Measurements from ENCODE around the gene ANKRD12.

DNA sequence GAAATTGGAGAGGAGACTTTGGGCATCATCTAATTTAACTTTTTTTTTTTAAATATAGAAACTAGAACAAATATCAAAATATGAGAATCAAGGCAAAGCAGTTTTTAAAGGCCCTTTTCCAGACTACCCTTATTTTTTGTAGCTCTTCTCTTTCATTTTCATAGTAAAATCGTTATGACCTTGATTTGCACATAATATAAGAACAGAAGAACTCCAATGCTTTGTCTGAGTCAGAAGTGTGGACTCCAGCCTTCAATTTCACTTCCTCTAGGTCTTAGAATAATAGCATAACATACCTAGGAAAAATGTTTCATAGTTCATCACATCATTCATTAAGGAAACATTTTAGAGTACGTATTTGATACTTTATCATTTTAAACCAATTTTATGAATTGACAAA, 74.4 kb downstream of the ANKRD12 start:
- TF ChIP-seq, protein P1, sequence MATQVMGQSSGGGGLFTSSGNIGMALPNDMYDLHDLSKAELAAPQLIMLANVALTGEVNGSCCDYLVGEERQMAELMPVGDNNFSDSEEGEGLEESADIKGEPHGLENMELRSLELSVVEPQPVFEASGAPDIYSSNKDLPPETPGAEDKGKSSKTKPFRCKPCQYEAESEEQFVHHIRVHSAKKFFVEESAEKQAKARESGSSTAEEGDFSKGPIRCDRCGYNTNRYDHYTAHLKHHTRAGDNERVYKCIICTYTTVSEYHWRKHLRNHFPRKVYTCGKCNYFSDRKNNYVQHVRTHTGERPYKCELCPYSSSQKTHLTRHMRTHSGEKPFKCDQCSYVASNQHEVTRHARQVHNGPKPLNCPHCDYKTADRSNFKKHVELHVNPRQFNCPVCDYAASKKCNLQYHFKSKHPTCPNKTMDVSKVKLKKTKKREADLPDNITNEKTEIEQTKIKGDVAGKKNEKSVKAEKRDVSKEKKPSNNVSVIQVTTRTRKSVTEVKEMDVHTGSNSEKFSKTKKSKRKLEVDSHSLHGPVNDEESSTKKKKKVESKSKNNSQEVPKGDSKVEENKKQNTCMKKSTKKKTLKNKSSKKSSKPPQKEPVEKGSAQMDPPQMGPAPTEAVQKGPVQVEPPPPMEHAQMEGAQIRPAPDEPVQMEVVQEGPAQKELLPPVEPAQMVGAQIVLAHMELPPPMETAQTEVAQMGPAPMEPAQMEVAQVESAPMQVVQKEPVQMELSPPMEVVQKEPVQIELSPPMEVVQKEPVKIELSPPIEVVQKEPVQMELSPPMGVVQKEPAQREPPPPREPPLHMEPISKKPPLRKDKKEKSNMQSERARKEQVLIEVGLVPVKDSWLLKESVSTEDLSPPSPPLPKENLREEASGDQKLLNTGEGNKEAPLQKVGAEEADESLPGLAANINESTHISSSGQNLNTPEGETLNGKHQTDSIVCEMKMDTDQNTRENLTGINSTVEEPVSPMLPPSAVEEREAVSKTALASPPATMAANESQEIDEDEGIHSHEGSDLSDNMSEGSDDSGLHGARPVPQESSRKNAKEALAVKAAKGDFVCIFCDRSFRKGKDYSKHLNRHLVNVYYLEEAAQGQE (IDR thresholded peaks at IDR 0.05; ENCODE audit: low read depth, low read length), result no peak
- TF ChIP-seq NFIC (IDR thresholded peaks at IDR 0.05; ENCODE audit: low read depth, low read length), result no peak

All from GM12878 (cell line).